ENCODE results near the gene ARHGAP1. TPM values are rescaled to one million over a fixed set of nuclear protein-coding genes. Genes with fewer than 3 reads are reported as not detected.

ARHGAP1 gene
- total RNA-seq, 1 donor from 2014 or later = 58.0 TPM

DNA sequence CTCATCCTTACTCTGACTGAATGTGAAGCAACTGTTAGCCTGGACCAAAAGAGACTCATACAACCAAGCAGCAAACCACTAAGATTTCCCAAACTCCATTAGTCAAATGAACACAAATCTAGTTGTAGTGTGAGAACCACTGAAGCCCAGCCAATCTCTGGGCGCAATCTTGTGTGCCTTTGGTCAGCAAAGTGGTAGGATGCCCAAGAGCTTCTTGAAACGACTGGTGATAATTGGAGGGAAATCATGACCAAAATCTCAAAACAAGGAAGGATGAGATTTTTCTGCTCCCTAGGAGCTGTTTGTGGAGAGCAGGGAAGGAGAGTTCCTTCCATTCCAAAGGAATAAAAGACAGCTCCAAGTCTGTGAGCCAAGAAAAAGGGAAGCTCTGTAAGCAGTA is 42.6 kb upstream of the ARHGAP1 start:
- Mint-ChIP-seq H3K9me3 (no peaks in the 10 kb centered on the region), H3K27ac (no peak overlapping the region), H3K27me3 (no peaks in the 10 kb centered on the region), H3K4me1 (no peaks in the 10 kb centered on the region), H3K36me3 (ENCODE audit: low read depth) (peaks cover 66% of the 10 kb centered on the region), H3K4me3 (no peak overlapping the region)
- CTCF ChIA-PET = no interaction called here
- DNase-seq (no peak), ATAC-seq (ENCODE audit: low read depth) (no peak)
- POLR2A ChIA-PET = no interaction called here
- intact Hi-C loops (cut with micrococcal nuclease) = no loop called here
- no peak for TF ChIP-seq CTCF (IDR thresholded peaks at IDR 0.05)

- H3K9me3 Mint-ChIP-seq = no peaks in the 10 kb centered on the region
- no peak overlapping the region for H3K4me3 Mint-ChIP-seq
- peaks cover 54% of the 10 kb centered on the region for H3K36me3 Mint-ChIP-seq (ENCODE audit: low read depth)
- ChIA-PET POLR2A (no interaction called here), CTCF (no interaction called here)
- intact Hi-C loops (cut with micrococcal nuclease) = no loop called here
- ATAC-seq (ENCODE audit: low read depth) (no peak), DNase-seq (no peak)
- H3K4me1 Mint-ChIP-seq = no peaks in the 10 kb centered on the region
- no peak for TF ChIP-seq CTCF (IDR thresholded peaks at IDR 0.05)
- no peak overlapping the region for H3K27ac Mint-ChIP-seq
- H3K27me3 Mint-ChIP-seq = no peaks in the 10 kb centered on the region
Observed at GRCh38 chr11:46741600-46742484, 41.4 kb upstream of the ARHGAP1 start.

DNA sequence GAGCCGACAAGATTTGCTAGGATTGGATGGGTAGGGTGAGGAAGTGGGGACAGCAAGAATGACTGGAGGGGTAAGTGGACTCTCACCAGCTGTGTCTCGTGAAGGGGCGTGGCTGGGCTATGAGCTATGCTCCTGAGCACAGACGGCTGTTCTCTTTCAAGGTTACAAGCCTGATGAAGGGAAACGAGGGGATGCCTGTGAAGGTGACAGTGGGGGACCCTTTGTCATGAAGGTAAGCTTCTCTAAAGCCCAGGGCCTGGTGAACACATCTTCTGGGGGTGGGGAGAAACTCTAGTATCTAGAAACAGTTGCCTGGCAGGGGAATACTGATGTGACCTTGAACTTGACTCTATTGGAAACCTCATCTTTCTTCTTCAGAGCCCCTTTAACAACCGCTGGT is 38.5 kb upstream of the ARHGAP1 start:
- H3K27ac Mint-ChIP-seq = no peak overlapping the region
- H3K9me3 Mint-ChIP-seq = no peaks in the 10 kb centered on the region
- DNase-seq (no peak), ATAC-seq (ENCODE audit: low read depth) (no peak)
- H3K4me3 Mint-ChIP-seq = no peak overlapping the region
- ChIA-PET POLR2A (interaction anchor here (0.6 kb wide), 1 partner anchor 11 kb away, joined by 4 read pairs; no protein-coding TSS in a partner anchor), CTCF (no interaction called here)
- H3K27me3 Mint-ChIP-seq = no peaks in the 10 kb centered on the region
- intact Hi-C loops (cut with micrococcal nuclease) = no loop called here
- H3K36me3 Mint-ChIP-seq (ENCODE audit: low read depth) = peaks cover 25% of the 10 kb centered on the region
- no peak for TF ChIP-seq CTCF (IDR thresholded peaks at IDR 0.05)
- H3K4me1 Mint-ChIP-seq = no peaks in the 10 kb centered on the region

GRCh38 chr11:46737699-46738098 is 37.3 kb upstream of the ARHGAP1 start:
- intact Hi-C loops (cut with micrococcal nuclease) = no loop called here
- no peak for DNase-seq

More at GRCh38 chr11:46737699-46738098, 37.3 kb upstream of the ARHGAP1 start:
- ChIA-PET CTCF (no interaction called here), POLR2A (no interaction called here)
- Mint-ChIP-seq H3K9me3 (no peaks in the 10 kb centered on the region), H3K27me3 (no peaks in the 10 kb centered on the region), H3K36me3 (ENCODE audit: low read depth) (peaks cover 15% of the 10 kb centered on the region), H3K4me1 (no peaks in the 10 kb centered on the region), H3K27ac (no peak overlapping the region), H3K4me3 (no peak overlapping the region)
- no peak for ATAC-seq (ENCODE audit: low read depth)
- TF ChIP-seq CTCF (IDR thresholded peaks at IDR 0.05) = no peak
